K562 (cell line): ENCODE data around the gene CCSER2. TPM values are rescaled to one million over a fixed set of nuclear protein-coding genes. Genes with fewer than 3 reads are reported as not detected.

Source experiments
- FOXP1 ChIP-seq: sonication (generic); formaldehyde crosslinking; IDR thresholded peaks from 2 replicates; pipeline ENCODE4 v1.8.0; 2022; ENCODE audit warnings: mild to moderate bottlenecking, missing genetic modification reagents
- HCFC1 ChIP-seq: IDR thresholded peaks from 2 replicates; pipeline ENCODE4 v1.6.1; 2012; ENCODE audit warnings: low read depth, low read length, improper control_type of control experiment
- HIVEP1 ChIP-seq: fragments of 250-450 bp; sonication (Bioruptor Pico); IDR thresholded peaks from 2 replicates; pipeline ENCODE4 v1.4.0; 2020; ENCODE audit warnings: mild to moderate bottlenecking
- POLR2AphosphoS2 ChIP-seq: IDR thresholded peaks from 2 replicates; pipeline ENCODE4 v1.6.1; 2012; ENCODE audit warnings: low read length, improper control_type of control experiment
- POLR2G ChIP-seq: fragments of 200-400 bp; formaldehyde crosslinking; IDR thresholded peaks from 2 replicates; pipeline ENCODE4 v1.6.1; 2017; ENCODE audit warnings: low read depth, mild to moderate bottlenecking, antibody characterized with exemption, low read length, moderate library complexity
- SIRT6 ChIP-seq: IDR thresholded peaks from one replicate; pipeline ENCODE4 v1.6.1; 2012; ENCODE audit warnings: low read depth, mild to moderate bottlenecking, control low read depth, inconsistent platforms, low read length, moderate library complexity
- ZFP36 ChIP-seq: fragments of 150-350 bp; IDR thresholded peaks from 2 replicates; pipeline ENCODE4 v1.6.1; 2018; ENCODE audit warnings: low read length, low read depth; ENCODE audit not compliant: partially characterized antibody
- ZNF354B ChIP-seq: fragments of 250-450 bp; sonication (Bioruptor Pico); IDR thresholded peaks from 2 replicates; pipeline ENCODE4 v1.4.0; 2020
- ZNF436 ChIP-seq: fragments of 250-450, 450-650 bp; sonication (Bioruptor Pico); formaldehyde crosslinking; IDR thresholded peaks from 2 replicates; pipeline ENCODE4 v1.7.0; 2020; ENCODE audit warnings: mild to moderate bottlenecking
- polyA plus RNA-seq, 8 experiments: library from polyadenylated mRNA; depleted of rRNA in 4 of 8; stranded (reverse) in 5 of 8; unstranded in 3 of 8; fragments of >200 nt; fragmentation: Nextera tagmentation in 2 of 8; fragmentation: Illumina TruSeq in 1 of 8; extraction: Ambion mirVana in 2 of 8; extraction: Trizol in 1 of 8; gene quantifications; 2 replicates each; pipeline versions ENCODE4 v1.2.1 to v1.2.3, GENCODE V29; 2011 to 2014; ENCODE audit warnings: inconsistent platforms in 1 of 8, missing spikeins in 1 of 8
- total RNA-seq, 7 experiments: library from RNA; depleted of rRNA in 6 of 7; stranded (reverse); fragments of >200 nt in 6 of 7; fragmentation: Illumina TruSeq in 2 of 7; extraction: Trizol in 2 of 7; gene quantifications; 2 replicates each; pipeline versions ENCODE4 v1.2.1 to v1.2.3, GENCODE V29; 2011 to 2021; ENCODE audit warnings: low replicate concordance in 1 of 7
- TF ChIP-seq, protein P1 (sequence below), 2 experiments: fragments of 450-650 bp; formaldehyde crosslinking in 1 of 2; IDR thresholded peaks; 2 replicates each; pipeline versions ENCODE4 v1.4.0 to v1.6.1; 2014 to 2020; ENCODE audit warnings: mild to moderate bottlenecking in 2 of 2, borderline replicate concordance in 1 of 2, low read depth in 1 of 2
- TF ChIP-seq, protein P2 (sequence below): fragments of 250-450 bp; sonication (Bioruptor Pico); IDR thresholded peaks from 2 replicates; pipeline ENCODE4 v1.4.0; 2020; ENCODE audit warnings: mild to moderate bottlenecking
- TF ChIP-seq, protein P3 (sequence below): sonication (generic); formaldehyde crosslinking; IDR thresholded peaks from 2 replicates; pipeline ENCODE4 v1.8.0; 2023; ENCODE audit warnings: mild to moderate bottlenecking, missing genetic modification reagents

Gene CCSER2
- total and polyA plus RNA-seq, 9 of the 15 experiments (the other 6 are each of a cell fraction or from before 2014, with no cell fraction given), result 2.7 to 15.1 (median 9.7) TPM

DNA sequence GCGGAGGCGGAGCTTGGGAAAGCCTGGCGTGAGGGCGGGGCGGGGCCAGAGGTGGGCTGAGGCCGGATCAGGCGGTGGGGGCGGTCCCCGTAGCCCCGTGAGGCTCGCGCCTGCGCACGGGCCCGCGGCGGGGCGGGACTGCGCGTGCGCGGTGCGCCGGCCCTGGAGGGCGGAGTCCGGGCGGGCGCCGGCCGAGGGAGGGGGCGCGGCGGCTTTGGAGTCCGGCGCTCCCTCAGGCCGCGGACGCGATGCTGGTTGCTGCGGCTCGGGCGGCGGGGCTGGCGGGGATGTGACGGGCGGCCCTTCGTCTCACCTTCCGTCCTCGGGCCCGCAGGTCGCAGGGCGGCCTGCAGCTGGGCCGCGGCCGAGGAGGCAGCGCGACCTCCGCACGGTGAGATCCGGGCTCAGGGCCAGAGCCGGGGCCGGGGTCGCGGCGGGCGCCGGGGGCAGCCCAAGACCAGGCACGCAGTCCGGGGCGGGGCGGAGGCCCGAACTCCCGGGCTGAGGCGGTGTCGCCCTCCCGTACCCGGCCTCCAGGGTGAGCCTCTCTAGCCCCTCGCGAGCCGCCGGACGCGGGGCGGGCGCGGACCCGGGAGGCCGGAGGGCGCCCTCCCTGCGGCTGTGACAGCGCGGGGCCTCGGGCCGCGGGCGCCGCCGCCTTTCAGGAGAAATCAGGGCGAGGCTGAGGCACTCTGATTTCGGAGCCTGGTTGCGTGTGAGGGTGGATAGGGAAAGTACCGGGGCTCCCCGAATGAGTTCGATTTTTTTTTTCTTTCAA is at the start of gene CCSER2 (continued):
- TF ChIP-seq, protein P1, sequence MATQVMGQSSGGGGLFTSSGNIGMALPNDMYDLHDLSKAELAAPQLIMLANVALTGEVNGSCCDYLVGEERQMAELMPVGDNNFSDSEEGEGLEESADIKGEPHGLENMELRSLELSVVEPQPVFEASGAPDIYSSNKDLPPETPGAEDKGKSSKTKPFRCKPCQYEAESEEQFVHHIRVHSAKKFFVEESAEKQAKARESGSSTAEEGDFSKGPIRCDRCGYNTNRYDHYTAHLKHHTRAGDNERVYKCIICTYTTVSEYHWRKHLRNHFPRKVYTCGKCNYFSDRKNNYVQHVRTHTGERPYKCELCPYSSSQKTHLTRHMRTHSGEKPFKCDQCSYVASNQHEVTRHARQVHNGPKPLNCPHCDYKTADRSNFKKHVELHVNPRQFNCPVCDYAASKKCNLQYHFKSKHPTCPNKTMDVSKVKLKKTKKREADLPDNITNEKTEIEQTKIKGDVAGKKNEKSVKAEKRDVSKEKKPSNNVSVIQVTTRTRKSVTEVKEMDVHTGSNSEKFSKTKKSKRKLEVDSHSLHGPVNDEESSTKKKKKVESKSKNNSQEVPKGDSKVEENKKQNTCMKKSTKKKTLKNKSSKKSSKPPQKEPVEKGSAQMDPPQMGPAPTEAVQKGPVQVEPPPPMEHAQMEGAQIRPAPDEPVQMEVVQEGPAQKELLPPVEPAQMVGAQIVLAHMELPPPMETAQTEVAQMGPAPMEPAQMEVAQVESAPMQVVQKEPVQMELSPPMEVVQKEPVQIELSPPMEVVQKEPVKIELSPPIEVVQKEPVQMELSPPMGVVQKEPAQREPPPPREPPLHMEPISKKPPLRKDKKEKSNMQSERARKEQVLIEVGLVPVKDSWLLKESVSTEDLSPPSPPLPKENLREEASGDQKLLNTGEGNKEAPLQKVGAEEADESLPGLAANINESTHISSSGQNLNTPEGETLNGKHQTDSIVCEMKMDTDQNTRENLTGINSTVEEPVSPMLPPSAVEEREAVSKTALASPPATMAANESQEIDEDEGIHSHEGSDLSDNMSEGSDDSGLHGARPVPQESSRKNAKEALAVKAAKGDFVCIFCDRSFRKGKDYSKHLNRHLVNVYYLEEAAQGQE (IDR thresholded peaks at IDR 0.05; ENCODE audit: borderline replicate concordance), result no peak
- TF ChIP-seq, protein P1 (CRISPR knock-in tag; IDR thresholded peaks at IDR 0.05; ENCODE audit: low read depth), result peak; percentile 76; the same call in 1 of the 2 replicates
- TF ChIP-seq ZNF436 (CRISPR knock-in tag), result no peak
- TF ChIP-seq ZNF354B, result no peak
- peak; percentile 47 for TF ChIP-seq HCFC1
- no peak for TF ChIP-seq SIRT6
- TF ChIP-seq POLR2G, result peak; percentile 88
- TF ChIP-seq ZFP36, result peak; percentile 3
- TF ChIP-seq, protein P2, sequence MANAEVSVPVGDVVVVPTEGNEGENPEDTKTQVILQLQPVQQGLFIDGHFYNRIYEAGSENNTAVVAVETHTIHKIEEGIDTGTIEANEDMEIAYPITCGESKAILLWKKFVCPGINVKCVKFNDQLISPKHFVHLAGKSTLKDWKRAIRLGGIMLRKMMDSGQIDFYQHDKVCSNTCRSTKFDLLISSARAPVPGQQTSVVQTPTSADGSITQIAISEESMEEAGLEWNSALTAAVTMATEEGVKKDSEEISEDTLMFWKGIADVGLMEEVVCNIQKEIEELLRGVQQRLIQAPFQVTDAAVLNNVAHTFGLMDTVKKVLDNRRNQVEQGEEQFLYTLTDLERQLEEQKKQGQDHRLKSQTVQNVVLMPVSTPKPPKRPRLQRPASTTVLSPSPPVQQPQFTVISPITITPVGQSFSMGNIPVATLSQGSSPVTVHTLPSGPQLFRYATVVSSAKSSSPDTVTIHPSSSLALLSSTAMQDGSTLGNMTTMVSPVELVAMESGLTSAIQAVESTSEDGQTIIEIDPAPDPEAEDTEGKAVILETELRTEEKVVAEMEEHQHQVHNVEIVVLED (CRISPR knock-in tag), result 0 out of 2 replicates have a peak, but pooled peaks have one; percentile 29
- TF ChIP-seq, protein P3, sequence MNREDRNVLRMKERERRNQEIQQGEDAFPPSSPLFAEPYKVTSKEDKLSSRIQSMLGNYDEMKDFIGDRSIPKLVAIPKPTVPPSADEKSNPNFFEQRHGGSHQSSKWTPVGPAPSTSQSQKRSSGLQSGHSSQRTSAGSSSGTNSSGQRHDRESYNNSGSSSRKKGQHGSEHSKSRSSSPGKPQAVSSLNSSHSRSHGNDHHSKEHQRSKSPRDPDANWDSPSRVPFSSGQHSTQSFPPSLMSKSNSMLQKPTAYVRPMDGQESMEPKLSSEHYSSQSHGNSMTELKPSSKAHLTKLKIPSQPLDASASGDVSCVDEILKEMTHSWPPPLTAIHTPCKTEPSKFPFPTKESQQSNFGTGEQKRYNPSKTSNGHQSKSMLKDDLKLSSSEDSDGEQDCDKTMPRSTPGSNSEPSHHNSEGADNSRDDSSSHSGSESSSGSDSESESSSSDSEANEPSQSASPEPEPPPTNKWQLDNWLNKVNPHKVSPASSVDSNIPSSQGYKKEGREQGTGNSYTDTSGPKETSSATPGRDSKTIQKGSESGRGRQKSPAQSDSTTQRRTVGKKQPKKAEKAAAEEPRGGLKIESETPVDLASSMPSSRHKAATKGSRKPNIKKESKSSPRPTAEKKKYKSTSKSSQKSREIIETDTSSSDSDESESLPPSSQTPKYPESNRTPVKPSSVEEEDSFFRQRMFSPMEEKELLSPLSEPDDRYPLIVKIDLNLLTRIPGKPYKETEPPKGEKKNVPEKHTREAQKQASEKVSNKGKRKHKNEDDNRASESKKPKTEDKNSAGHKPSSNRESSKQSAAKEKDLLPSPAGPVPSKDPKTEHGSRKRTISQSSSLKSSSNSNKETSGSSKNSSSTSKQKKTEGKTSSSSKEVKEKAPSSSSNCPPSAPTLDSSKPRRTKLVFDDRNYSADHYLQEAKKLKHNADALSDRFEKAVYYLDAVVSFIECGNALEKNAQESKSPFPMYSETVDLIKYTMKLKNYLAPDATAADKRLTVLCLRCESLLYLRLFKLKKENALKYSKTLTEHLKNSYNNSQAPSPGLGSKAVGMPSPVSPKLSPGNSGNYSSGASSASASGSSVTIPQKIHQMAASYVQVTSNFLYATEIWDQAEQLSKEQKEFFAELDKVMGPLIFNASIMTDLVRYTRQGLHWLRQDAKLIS (CRISPR knock-in tag), result 0 out of 2 replicates have a peak, but pooled peaks have one; percentile 8
- TF ChIP-seq HIVEP1 (CRISPR knock-in tag), result no peak
- TF ChIP-seq POLR2AphosphoS2, result no peak
- TF ChIP-seq FOXP1 (CRISPR knock-in tag), result peak; percentile 25; the same call in 1 of the 2 replicates
